ENCODE measurements around the gene ASPN.
"Not testable (repeated sequence)": the region's sequence is repeated elsewhere in the genome, so short reads cannot be mapped to it uniquely, and the experiment has no call there.

The ASPN gene

DNA sequence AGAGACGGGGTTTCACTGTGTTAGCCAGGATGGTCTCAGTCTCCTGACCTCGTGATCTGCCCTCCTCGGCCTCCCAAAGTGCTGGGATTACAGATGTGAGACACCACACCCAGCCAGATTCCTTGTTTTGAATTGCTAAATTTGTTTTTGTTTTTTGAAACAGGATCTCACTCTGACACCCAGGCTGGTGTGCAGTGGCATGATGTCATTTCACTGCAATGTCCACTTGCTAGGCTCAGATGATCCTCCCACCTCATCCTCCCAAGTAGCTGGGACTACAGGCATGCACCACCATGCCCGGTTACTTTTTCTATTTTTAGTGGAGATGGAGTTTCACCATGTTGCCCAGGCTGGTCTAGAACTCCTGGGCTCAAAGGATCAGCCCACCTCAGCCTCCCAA is 71.1 kb downstream of the ASPN start:
- DNase-seq (ENCODE audit: low read depth in 2 of 2) = not testable (repeated sequence)

DNA sequence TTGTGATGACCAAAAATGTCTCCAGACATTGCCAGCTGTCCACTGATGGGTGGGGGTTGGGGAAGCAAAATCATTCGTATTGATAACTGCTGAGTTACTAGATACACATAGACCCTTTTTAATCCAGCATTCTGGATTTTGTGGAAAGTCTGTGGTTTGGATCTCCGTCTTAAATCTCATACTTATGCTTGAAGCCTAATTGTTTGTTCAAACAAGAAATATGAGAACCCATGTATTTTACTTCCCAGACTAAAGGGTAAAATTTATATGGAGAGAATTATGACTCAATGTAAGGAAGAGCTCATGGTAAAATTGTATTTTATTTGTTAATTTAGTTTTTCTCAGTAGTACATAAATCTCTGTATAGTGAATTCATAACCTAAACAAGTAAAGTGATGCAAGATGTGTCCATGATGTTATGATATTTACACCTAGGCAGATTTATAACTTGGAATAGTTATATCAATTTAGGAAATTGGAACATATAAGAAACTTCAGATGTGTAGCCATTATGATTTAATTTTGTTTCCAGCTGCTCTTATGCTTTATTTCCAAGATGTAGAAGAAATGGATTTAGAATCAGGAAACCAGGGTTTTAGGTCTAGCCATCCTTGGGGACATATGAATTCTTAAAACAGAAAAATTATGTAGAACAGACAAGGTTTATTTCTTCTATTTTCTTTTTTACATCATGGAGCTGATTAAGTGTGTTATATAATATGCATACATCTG is 73.4 kb downstream of the ASPN start:
- no peak for DNase-seq (ENCODE audit: low read depth in 2 of 2)

DNA sequence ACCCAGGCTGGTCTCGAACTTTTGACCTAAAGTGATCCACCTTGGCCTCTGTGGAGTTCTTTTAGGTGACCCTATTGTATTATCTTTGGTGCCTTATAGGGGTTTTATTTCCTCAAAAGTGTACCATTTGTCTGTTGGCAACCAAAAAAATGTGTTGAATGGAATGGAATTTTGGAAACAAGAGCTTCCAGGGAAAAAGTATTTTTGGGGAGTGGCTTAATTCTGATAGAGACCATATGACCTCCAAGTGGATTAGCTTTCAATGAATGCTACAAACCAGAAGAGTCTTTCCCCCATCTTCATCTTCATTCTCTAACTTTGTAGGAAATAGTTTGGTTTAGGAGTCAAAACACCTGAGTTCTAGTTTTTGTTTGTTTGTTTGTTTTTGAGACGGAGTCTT is 74.5 kb downstream of the ASPN start:
- no peak for DNase-seq (ENCODE audit: low read depth in 2 of 2)

DNA sequence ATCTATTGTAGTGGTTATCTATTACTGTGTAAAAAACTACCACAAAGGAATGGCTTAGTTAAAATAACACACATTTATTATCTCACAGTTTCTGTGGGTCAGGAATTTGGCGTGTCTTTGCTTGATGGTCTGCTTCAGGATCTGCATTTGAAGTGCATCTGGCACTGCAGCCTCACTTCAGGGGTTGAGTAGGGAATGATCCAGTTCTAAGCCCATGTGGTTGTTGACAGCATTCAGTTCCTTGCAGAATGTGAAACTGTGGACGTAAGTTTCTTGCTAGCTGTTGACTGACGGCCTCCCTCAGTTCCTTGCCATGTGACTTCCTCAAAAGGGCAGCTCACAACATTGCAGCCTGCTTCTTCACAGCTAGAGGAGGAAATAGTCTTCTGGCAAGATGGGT is 75.8 kb downstream of the ASPN start:
- DNase-seq (ENCODE audit: low read depth in 2 of 2) = no peak
